ENCODE data around the gene LECT2. TPM values are rescaled to one million over a fixed set of nuclear protein-coding genes. Genes with fewer than 3 reads are reported as not detected.

LECT2 gene
- total and polyA plus RNA-seq, 10 of the 15 experiments (the other 5 are each of a cell fraction or from before 2014, with no cell fraction given) = not detected

DNA sequence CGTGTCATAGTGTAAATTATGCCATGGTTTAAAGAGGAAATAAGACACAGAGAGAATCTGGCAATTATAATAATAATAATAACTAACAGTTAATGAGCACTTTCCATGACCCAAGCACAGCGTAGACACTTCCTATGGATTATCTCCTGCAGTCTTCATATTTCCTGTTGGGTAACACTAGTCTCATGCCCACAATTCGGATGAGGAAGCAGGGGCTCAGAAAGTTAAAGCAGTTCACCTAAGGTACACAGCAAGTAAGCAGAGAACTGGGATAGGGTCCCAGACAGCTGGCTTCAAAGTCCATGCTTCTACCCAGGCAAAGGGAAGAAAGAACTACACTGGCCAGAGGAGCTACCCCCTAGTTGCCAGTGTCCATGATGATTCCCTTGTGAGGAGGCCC is 46.1 kb upstream of the LECT2 start:
- ChIA-PET CTCF (interaction anchor here (1.1 kb wide), 1 partner anchor 19 kb away, joined by 4 read pairs; no protein-coding TSS in a partner anchor), RAD21 (ENCODE audit: unreplicated experiment) (no interaction called here), SMC1A (ENCODE audit: uncharacterized antibody, unreplicated experiment) (no interaction called here), POLR2A (no interaction called here)
- intact Hi-C loops (cut with micrococcal nuclease; ENCODE audit: unreplicated experiment) (no loop called here), in situ Hi-C loops (cut with MboI) (no loop called here)
- DNase-seq (ENCODE audit: low read depth, low spot score) = no peak
- H3K27ac ChIP-seq (ENCODE audit: control insufficient read depth, insufficient read depth) = no peak overlapping the region
- no peak for ATAC-seq
- H3K4me1 ChIP-seq (ENCODE audit: control insufficient read depth, insufficient read depth, low read length) = no peaks in the 10 kb centered on the region
- H3K9me3 ChIP-seq (replicated peaks; ENCODE audit: control insufficient read depth, insufficient read depth, low read length) = no peaks in the 10 kb centered on the region
- no peaks in the 10 kb centered on the region for H4K20me1 ChIP-seq (ENCODE audit: control insufficient read depth, insufficient read depth)
- H3K4me3 ChIP-seq = no peak overlapping the region
- H3K4me2 ChIP-seq (ENCODE audit: control insufficient read depth, insufficient read depth) = no peak overlapping the region
- no peaks in the 10 kb centered on the region for H3K79me2 ChIP-seq (ENCODE audit: control insufficient read depth, insufficient read depth, low read length)
- no peak for FAIRE-seq
- BruUV-seq (replicated peaks) = no TSS peak
- no peak for TF ChIP-seq NFXL1 (IDR thresholded peaks at IDR 0.05; ENCODE audit: borderline replicate concordance)
- TF ChIP-seq, protein P1, sequence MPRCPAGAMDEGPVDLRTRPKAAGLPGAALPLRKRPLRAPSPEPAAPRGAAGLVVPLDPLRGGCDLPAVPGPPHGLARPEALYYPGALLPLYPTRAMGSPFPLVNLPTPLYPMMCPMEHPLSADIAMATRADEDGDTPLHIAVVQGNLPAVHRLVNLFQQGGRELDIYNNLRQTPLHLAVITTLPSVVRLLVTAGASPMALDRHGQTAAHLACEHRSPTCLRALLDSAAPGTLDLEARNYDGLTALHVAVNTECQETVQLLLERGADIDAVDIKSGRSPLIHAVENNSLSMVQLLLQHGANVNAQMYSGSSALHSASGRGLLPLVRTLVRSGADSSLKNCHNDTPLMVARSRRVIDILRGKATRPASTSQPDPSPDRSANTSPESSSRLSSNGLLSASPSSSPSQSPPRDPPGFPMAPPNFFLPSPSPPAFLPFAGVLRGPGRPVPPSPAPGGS (IDR thresholded peaks at IDR 0.05; ENCODE audit: borderline replicate concordance, insufficient read depth, low read depth, low read length, poor library complexity, severe bottlenecking) = no peak
- TF ChIP-seq, protein P2, sequence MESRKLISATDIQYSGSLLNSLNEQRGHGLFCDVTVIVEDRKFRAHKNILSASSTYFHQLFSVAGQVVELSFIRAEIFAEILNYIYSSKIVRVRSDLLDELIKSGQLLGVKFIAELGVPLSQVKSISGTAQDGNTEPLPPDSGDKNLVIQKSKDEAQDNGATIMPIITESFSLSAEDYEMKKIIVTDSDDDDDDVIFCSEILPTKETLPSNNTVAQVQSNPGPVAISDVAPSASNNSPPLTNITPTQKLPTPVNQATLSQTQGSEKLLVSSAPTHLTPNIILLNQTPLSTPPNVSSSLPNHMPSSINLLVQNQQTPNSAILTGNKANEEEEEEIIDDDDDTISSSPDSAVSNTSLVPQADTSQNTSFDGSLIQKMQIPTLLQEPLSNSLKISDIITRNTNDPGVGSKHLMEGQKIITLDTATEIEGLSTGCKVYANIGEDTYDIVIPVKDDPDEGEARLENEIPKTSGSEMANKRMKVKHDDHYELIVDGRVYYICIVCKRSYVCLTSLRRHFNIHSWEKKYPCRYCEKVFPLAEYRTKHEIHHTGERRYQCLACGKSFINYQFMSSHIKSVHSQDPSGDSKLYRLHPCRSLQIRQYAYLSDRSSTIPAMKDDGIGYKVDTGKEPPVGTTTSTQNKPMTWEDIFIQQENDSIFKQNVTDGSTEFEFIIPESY (IDR thresholded peaks at IDR 0.05) = no peak
- TF ChIP-seq, protein P3, sequence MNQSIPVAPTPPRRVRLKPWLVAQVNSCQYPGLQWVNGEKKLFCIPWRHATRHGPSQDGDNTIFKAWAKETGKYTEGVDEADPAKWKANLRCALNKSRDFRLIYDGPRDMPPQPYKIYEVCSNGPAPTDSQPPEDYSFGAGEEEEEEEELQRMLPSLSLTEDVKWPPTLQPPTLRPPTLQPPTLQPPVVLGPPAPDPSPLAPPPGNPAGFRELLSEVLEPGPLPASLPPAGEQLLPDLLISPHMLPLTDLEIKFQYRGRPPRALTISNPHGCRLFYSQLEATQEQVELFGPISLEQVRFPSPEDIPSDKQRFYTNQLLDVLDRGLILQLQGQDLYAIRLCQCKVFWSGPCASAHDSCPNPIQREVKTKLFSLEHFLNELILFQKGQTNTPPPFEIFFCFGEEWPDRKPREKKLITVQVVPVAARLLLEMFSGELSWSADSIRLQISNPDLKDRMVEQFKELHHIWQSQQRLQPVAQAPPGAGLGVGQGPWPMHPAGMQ (IDR thresholded peaks at IDR 0.05; ENCODE audit: borderline replicate concordance) = no peak
- TF ChIP-seq NRF1 (conservative IDR thresholded peaks at IDR 0.05; ENCODE audit: low read depth, low read length) = no peak
- no peak for TF ChIP-seq ASH2L (IDR thresholded peaks at IDR 0.05; ENCODE audit: borderline replicate concordance, low read depth)
- TF ChIP-seq JUNB (IDR thresholded peaks at IDR 0.05) = no peak
- H3K9ac ChIP-seq (ENCODE audit: control insufficient read depth, insufficient read depth, low read length) = no peak overlapping the region
- 22% methylated on average over 3 of the region's 3 CpGs for WGBS (ENCODE audit: insufficient coverage, insufficient replicate concordance, low lambda C conversion rate, missing lambda C conversion rate)
- H2AFZ ChIP-seq (ENCODE audit: control insufficient read depth, low read depth, low read length) = no peak overlapping the region
- H3K36me3 ChIP-seq (ENCODE audit: control insufficient read depth in 2 of 2, insufficient read depth in 2 of 2, low read length in 1 of 2) = no peaks in the 10 kb centered on the region
- peaks cover 0 to 3% of the 10 kb centered on the region in 2 experiments; a peak in 2 of 4 replicates for H3K27me3 ChIP-seq (replicated peaks in 1 of 2; ENCODE audit: control insufficient read depth in 2 of 2, insufficient read depth in 2 of 2, low read length in 1 of 2)
